Skin epidermis (tissue), 12 donors: ENCODE results near the gene PCDHGB7.
A peak's percentile ranks its signal among the peaks of the same experiment; 100 is the strongest.
"Not testable (repeated sequence)": the region's sequence is repeated elsewhere in the genome, so short reads cannot be mapped to it uniquely, and the experiment has no call there.

Source experiments
- H3K27ac ChIP-seq, 21 experiments: fragments of 200-600 bp; sonication (generic) in 11 of 21; one replicate each; pipeline ENCODE4 v1.5.0; 2020; ENCODE audit warnings: mild to moderate bottlenecking in 3 of 21, inconsistent platforms in 2 of 21, moderate library complexity in 2 of 21
- H3K4me3 ChIP-seq, 7 experiments: fragments of 200-600 bp; sonication (generic) in 2 of 7; one replicate each; pipeline ENCODE4 v1.5.0; 2020; ENCODE audit warnings: inconsistent platforms in 2 of 7, mild to moderate bottlenecking in 2 of 7, moderate library complexity in 1 of 7

The PCDHGB7 gene

DNA sequence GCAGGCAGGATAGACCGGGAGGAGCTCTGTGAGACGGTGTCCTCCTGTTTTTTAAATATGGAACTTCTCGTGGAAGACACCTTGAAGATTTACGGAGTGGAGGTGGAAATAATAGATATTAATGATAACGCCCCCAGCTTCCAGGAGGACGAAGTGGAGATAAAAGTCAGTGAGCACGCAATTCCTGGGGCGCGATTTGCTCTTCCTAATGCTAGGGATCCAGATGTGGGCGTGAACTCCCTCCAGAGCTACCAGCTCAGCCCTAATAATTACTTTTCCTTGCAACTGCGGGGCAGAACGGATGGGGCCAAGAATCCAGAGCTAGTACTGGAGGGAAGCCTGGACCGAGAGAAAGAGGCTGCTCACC is 4.0 kb downstream of the PCDHGB7 start:
- H3K27ac ChIP-seq: no peak overlapping the region

GRCh38 chr5:141422742-141423291 is 5.3 kb downstream of the PCDHGB7 start:
- no peak overlapping the region for H3K4me3 ChIP-seq
- no peak overlapping the region for H3K27ac ChIP-seq

More for the DNA sequence above, 4.0 kb downstream of the PCDHGB7 start:
- peak overlapping the region in 3 of 7 experiments; percentile 11 to 32 (median 32) for H3K4me3 ChIP-seq

DNA sequence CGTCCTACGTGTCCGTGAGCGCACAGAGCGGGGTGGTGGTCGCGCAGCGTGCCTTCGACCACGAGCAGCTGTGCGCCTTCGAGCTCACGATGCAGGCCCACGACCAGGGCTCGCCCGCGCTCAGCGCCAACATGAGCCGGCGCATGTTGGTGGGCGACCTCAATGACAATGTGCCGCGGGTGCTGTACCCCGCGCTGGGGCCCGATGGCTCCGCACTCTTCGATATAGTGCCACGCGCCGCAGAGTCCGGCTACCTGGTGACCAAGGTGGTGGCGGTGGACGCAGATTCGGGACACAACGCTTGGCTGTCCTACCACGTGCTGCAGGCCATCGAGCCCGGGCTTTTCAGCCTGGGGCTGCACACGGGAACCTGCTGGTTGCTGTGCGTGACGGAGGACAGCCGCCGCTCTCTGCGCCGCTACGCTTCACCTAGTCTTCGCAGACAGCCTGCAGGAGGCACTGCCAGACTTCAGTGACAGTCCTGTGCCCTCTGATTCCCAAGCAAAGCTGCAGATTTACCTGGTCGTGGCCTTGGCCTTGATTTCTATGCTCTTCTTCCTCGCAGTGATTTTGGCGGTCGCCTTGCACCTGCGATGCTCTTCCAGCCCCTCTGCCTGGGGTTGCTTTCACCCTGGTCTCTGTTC is 10.4 kb downstream of the PCDHGB7 start:
- H3K4me3 ChIP-seq: no peak overlapping the region
- H3K27ac ChIP-seq: no peak overlapping the region

GRCh38 chr5:141430332-141431113 is 13.0 kb downstream of the PCDHGB7 start, which contains the start of gene PCDHGA12:
PCDHGA12 (plus strand) TSS chr5:141430507; CDS start chr5:141430760, 253 bp downstream.
- peak within 1 kb of the TSS in 3 of 7 experiments; percentile 6 to 15 (median 12) for H3K4me3 ChIP-seq

GRCh38 chr5:141431286-141431685 is 13.8 kb downstream of the PCDHGB7 start:
- H3K27ac ChIP-seq: no peak overlapping the region
- peak overlapping the region in 3 of 7 experiments; percentile 6 to 15 (median 12) for H3K4me3 ChIP-seq

More at GRCh38 chr5:141430332-141431113, 13.0 kb downstream of the PCDHGB7 start, which contains the start of gene PCDHGA12:
- H3K27ac ChIP-seq: no peak within 1 kb of the TSS

DNA sequence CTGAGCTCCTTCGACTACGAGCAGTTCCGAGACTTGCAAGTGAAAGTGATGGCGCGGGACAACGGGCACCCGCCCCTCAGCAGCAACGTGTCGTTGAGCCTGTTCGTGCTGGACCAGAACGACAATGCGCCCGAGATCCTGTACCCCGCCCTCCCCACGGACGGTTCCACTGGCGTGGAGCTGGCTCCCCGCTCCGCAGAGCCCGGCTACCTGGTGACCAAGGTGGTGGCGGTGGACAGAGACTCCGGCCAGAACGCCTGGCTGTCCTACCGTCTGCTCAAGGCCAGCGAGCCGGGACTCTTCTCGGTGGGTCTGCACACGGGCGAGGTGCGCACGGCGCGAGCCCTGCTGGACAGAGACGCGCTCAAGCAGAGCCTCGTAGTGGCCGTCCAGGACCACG is 14.8 kb downstream of the PCDHGB7 start:
- not testable (repeated sequence) for H3K27ac ChIP-seq, H3K4me3 ChIP-seq

DNA sequence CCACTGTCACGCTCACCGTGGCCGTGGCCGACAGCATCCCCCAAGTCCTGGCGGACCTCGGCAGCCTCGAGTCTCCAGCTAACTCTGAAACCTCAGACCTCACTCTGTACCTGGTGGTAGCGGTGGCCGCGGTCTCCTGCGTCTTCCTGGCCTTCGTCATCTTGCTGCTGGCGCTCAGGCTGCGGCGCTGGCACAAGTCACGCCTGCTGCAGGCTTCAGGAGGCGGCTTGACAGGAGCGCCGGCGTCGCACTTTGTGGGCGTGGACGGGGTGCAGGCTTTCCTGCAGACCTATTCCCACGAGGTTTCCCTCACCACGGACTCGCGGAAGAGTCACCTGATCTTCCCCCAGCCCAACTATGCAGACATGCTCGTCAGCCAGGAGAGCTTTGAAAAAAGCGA is 15.2 kb downstream of the PCDHGB7 start:
- not testable (repeated sequence) for H3K4me3 ChIP-seq, H3K27ac ChIP-seq

GRCh38 chr5:141434006-141434405 is 16.5 kb downstream of the PCDHGB7 start:
- Histone ChIP-seq H3K27ac (no peak overlapping the region), H3K4me3 (no peak overlapping the region)

- Histone ChIP-seq H3K27ac (no peak overlapping the region), H3K4me3 (no peak overlapping the region)
Observed at GRCh38 chr5:141437221-141437620, 19.7 kb downstream of the PCDHGB7 start.

GRCh38 chr5:141439411-141440141 is 22.1 kb downstream of the PCDHGB7 start:
- H3K27ac ChIP-seq: no peak overlapping the region
- no peak overlapping the region for H3K4me3 ChIP-seq

GRCh38 chr5:141440341-141440740 is 22.9 kb downstream of the PCDHGB7 start:
- Histone ChIP-seq H3K4me3 (no peak overlapping the region), H3K27ac (no peak overlapping the region)

DNA sequence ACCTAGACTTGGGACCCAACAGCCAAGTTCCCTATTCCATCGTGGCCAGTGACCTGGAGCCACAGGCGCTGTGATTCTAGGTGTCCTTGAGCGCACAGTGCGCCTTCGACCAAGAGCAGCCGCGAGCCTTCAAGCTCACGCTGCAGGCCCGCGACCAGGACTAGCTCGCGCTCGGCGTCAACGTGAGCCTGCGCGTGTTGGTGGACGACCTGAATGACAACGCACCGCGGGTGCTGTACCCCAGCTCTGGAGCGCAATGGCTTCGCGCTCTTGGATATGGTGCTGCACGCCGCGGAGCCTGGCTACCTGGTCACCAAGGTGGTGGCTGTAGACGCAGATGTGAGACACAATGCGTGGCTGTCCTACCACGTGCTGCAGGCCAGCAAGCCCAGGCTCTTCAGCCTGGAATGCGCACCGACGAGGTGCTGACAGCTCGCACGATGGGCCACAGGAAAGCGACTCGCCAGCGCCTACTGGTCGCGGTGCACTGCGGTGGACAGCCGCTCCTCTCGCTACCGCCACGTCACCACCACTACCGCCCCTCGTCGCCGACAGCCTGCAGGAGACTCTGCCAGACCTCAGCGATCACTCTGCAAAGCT is 24.2 kb downstream of the PCDHGB7 start:
- Histone ChIP-seq H3K27ac (no peak overlapping the region), H3K4me3 (no peak overlapping the region)

GRCh38 chr5:141465351-141465750 is 47.9 kb downstream of the PCDHGB7 start:
- no peak overlapping the region for H3K27ac ChIP-seq

More at GRCh38 chr5:141465351-141465750, 47.9 kb downstream of the PCDHGB7 start:
- H3K4me3 ChIP-seq: no peak overlapping the region
